PC-3 (cell line): ENCODE measurements around the gene SLC47A1. TPM values are rescaled to one million over a fixed set of nuclear protein-coding genes. Genes with fewer than 3 reads are reported as not detected.

Experiments
- ATAC-seq: fragments of 200-7000 bp; cut with Tn5 transposase; 2 replicates; pipeline ENCODE4 v1.9.1; 2020; ENCODE audit warnings: mild to moderate bottlenecking, moderate library complexity
- BruUV-seq: library from RNA; stranded (reverse); fragments of 400-500 nt; replicated peaks from 2 replicates; lab custom pipeline; 2021; lab: Mats Ljungman, UMichigan
- CTCF ChIA-PET: fragments of 300-600 bp; sonication (Branson Sonifier 250); formaldehyde crosslinking; loops from one replicate; lab custom pipeline; 2022; ENCODE audit warnings: antibody characterized with exemption; lab: Charles Lee
- POLR2A ChIA-PET: fragments of 300-600 bp; sonication (Branson Sonifier 250); formaldehyde crosslinking; loops from one replicate; lab custom pipeline; 2022; ENCODE audit warnings: antibody characterized with exemption; ENCODE audit not compliant: unreplicated experiment; lab: Charles Lee
- DNase-seq: peaks from one replicate; pipeline ENCODE4 v3.0.0-alpha.2; 2015
- H2AFZ ChIP-seq: fragments of 300-600 bp; sonication (generic); 2 replicates; pipeline ENCODE4 v1.6.0; 2016; ENCODE audit warnings: antibody characterized with exemption, low read length
- H3F3A ChIP-seq: fragments of 300-600 bp; sonication (generic); one replicate; pipeline ENCODE4 v1.6.0; 2017; ENCODE audit warnings: antibody characterized with exemption, low read length, control low read depth, mild to moderate bottlenecking; ENCODE audit not compliant: unreplicated experiment
- H3K27ac ChIP-seq: fragments of 300-600 bp; sonication (generic); 2 replicates; pipeline ENCODE4 v1.5.1; 2016; ENCODE audit warnings: mild to moderate bottlenecking, low read length
- H3K27me3 ChIP-seq: fragments of 300-600 bp; sonication (generic); 2 replicates; pipeline ENCODE4 v1.6.1; 2016; ENCODE audit warnings: low read length, mixed read lengths
- H3K36me3 ChIP-seq: fragments of 300-600 bp; sonication (generic); 2 replicates; pipeline ENCODE4 v1.6.1; 2016; ENCODE audit warnings: low read depth, mixed run types, low read length, mixed read lengths
- H3K4me1 ChIP-seq: fragments of 300-600 bp; sonication (generic); 2 replicates; pipeline ENCODE4 v1.5.1; 2016; ENCODE audit warnings: low read length; ENCODE audit not compliant: insufficient read depth
- H3K4me2 ChIP-seq: fragments of 300-600 bp; sonication (generic); 2 replicates; pipeline ENCODE4 v1.6.0; 2016; ENCODE audit warnings: low read length
- H3K4me3 ChIP-seq: fragments of 300-600 bp; sonication (generic); 2 replicates; pipeline ENCODE4 v1.5.1; 2016; ENCODE audit warnings: mild to moderate bottlenecking, low read length, mixed read lengths
- H3K79me2 ChIP-seq: fragments of 300-600 bp; sonication (generic); 2 replicates; pipeline ENCODE4 v1.6.1; 2017; ENCODE audit warnings: low read length, mixed read lengths
- H3K9ac ChIP-seq: fragments of 300-600 bp; sonication (generic); 2 replicates; pipeline ENCODE4 v1.6.0; 2016; ENCODE audit warnings: mild to moderate bottlenecking, low read length
- H3K9me2 ChIP-seq: fragments of 300-600 bp; sonication (generic); replicated peaks from 2 replicates; pipeline ENCODE4 v1.6.1; 2016; ENCODE audit warnings: mixed run types, low read length, mixed read lengths
- H3K9me3 ChIP-seq: fragments of 300-600 bp; sonication (generic); 2 replicates; pipeline ENCODE4 v1.6.1; 2016; ENCODE audit warnings: low read length, mixed read lengths
- H4K20me1 ChIP-seq: fragments of 300-600 bp; sonication (generic); 2 replicates; pipeline ENCODE4 v1.6.1; 2016; ENCODE audit warnings: low read length, mixed read lengths
- CTCF ChIP-seq: fragments of 300-600 bp; sonication (generic); conservative IDR thresholded peaks from 2 replicates; pipeline ENCODE4 v1.5.1; 2017; ENCODE audit warnings: antibody characterized with exemption, low read depth, mild to moderate bottlenecking, low read length
- EZH2 ChIP-seq: fragments of 300-600 bp; sonication (generic); IDR thresholded peaks from one replicate; pipeline ENCODE4 v1.6.1; 2017; ENCODE audit warnings: antibody characterized with exemption, mild to moderate bottlenecking, low read length; ENCODE audit not compliant: unreplicated experiment
- EZH2phosphoT487 ChIP-seq: fragments of 300-600 bp; sonication (generic); IDR thresholded peaks from 2 replicates; pipeline ENCODE4 v1.6.1; 2018; ENCODE audit warnings: mild to moderate bottlenecking, antibody characterized with exemption, low read length, borderline replicate concordance
- intact Hi-C: fragments of 100-400 bp; cut with micrococcal nuclease; formaldehyde crosslinking; loops from 2 replicates; pipeline ENCODE4 v1.9.0; 2023
- total RNA-seq: library from RNA; depleted of rRNA; stranded (reverse); fragments of >200 nt; gene quantifications from 2 replicates; pipeline ENCODE4 v1.2.3, GENCODE V29; 2014

Gene SLC47A1
- total RNA-seq, 1 experiment from 2014 or later = 0.15 TPM

GRCh38 chr17:19567216-19568015 is 33.8 kb downstream of the SLC47A1 start:
- no peaks in the 10 kb centered on the region for H4K20me1 ChIP-seq
- H3K27me3 ChIP-seq = no peaks in the 10 kb centered on the region
- POLR2A ChIA-PET = no interaction called here
- no peak for DNase-seq
- no peaks in the 10 kb centered on the region for H3K36me3 ChIP-seq
- no peak overlapping the region for H3K27ac ChIP-seq
- H3K9me2 ChIP-seq = no peaks in the 10 kb centered on the region
- no peak for ATAC-seq
- intact Hi-C loops = no loop called here
- no peak overlapping the region for H3K4me3 ChIP-seq
- H3K4me1 ChIP-seq = no peaks in the 10 kb centered on the region
- TF ChIP-seq EZH2 (no peak), EZH2phosphoT487 (no peak), CTCF (peak; percentile 29; the same call in 1 of the 2 replicates)
- no peak overlapping the region for H2AFZ ChIP-seq
- H3K4me2 ChIP-seq = no peak overlapping the region
- no peaks in the 10 kb centered on the region for H3F3A ChIP-seq
- no TSS peak for BruUV-seq
- H3K9ac ChIP-seq = no peak overlapping the region
- no peaks in the 10 kb centered on the region for H3K9me3 ChIP-seq
- H3K79me2 ChIP-seq = no peaks in the 10 kb centered on the region
- CTCF ChIA-PET = no interaction called here

DNA sequence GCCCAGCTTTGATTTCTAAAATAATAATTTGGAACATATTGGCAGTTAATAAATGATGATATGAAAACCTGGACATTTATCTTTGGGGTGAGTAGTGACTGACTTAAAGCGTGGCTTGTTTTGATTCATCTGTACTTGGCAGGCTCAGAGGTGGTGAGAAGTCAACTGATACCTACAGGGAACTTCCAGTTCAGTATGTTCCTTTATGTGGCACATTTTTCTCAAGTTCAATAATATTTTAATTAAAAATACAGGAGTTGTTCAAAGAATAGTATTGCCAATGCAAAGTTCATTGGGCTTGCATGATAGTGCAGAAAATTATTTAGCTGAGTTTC is 34.3 kb downstream of the SLC47A1 start:
- POLR2A ChIA-PET = no interaction called here
- Histone ChIP-seq H3K9ac (no peak overlapping the region), H4K20me1 (no peaks in the 10 kb centered on the region), H3K79me2 (no peaks in the 10 kb centered on the region), H3K4me3 (no peak overlapping the region), H3K4me1 (no peaks in the 10 kb centered on the region), H3F3A (no peaks in the 10 kb centered on the region), H3K27ac (no peak overlapping the region), H2AFZ (no peak overlapping the region), H3K36me3 (no peaks in the 10 kb centered on the region), H3K4me2 (no peak overlapping the region), H3K27me3 (no peaks in the 10 kb centered on the region), H3K9me2 (no peaks in the 10 kb centered on the region), H3K9me3 (no peaks in the 10 kb centered on the region)
- DNase-seq (no peak), ATAC-seq (no peak)
- no peak for TF ChIP-seq EZH2
- TF ChIP-seq CTCF = no peak
- no peak for TF ChIP-seq EZH2phosphoT487
- intact Hi-C loops = no loop called here
- CTCF ChIA-PET = no interaction called here
- BruUV-seq = no TSS peak
